Ectodermal cell (in vitro differentiated cells): Measurements from ENCODE around the gene NCAM1.

Experiments used
- H3K27ac ChIP-seq: 2 replicates; pipeline ENCODE4 v1.7.0; 2013; ENCODE audit warnings: mild to moderate bottlenecking, low read depth, low read length; ENCODE audit not compliant: insufficient read depth, poor library complexity, severe bottlenecking
- H3K27me3 ChIP-seq: 2 replicates; pipeline ENCODE4 v1.7.0; 2013; ENCODE audit warnings: mild to moderate bottlenecking, low read length; ENCODE audit not compliant: insufficient read depth, control insufficient read depth, poor library complexity, severe bottlenecking
- H3K36me3 ChIP-seq: one replicate; pipeline ENCODE4 v1.7.0; 2013; ENCODE audit warnings: low read length; ENCODE audit not compliant: control insufficient read depth, insufficient read depth
- H3K4me1 ChIP-seq: one replicate; pipeline ENCODE4 v1.7.0; 2013; ENCODE audit warnings: low read length; ENCODE audit not compliant: control insufficient read depth, insufficient read depth
- H3K4me3 ChIP-seq: 2 replicates; pipeline ENCODE4 v1.7.0; 2013; ENCODE audit warnings: low read depth, low read length, control low read depth; ENCODE audit not compliant: insufficient read depth
- H3K9me3 ChIP-seq: 2 replicates; pipeline ENCODE4 v1.7.0; 2013; ENCODE audit warnings: mild to moderate bottlenecking, low read length, moderate library complexity; ENCODE audit not compliant: control insufficient read depth
- WGBS, 2 experiments: methylation state at CpG; one replicate each; pipeline ENCODE4 v1.1.7; 2013; ENCODE audit warnings: missing lambda C conversion rate in 2 of 2; 5-methylcytosine and 5-hydroxymethylcytosine counted together

Gene NCAM1

DNA sequence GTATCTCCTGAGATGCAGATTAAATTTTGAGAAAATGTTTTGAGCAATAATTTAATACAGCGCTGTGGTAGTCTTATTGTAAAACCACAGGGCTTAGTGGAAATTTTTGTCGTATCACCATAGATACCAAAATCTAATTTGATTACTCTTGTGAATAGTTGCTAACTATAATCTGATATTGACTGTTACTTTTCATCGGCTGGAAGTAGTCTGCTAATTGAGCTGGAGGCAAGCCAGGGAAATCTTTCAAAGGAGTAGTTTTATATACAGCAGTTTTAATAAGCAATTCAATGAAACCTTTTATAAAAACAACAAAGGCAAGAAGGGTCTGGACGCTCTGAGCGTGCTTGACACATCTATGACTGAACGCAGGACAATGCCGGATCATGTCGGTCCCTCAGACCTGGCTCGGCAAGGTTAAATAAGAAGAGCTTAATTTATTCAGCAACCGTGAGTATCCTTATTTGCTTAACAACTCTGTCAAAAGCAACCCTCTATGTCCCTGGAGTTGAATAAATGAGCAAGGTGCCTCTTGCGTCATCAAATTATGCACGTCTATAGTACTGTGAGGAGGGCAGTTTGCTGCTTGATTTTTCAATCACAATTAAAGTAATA, 121.2 kb downstream of the NCAM1 start:
- Histone ChIP-seq H3K4me1 (no peaks in the 10 kb centered on the region), H3K4me3 (no peak overlapping the region), H3K27ac (no peak overlapping the region), H3K36me3 (no peaks in the 10 kb centered on the region), H3K9me3 (no peaks in the 10 kb centered on the region), H3K27me3 (no peaks in the 10 kb centered on the region)
- 92 to 95% methylated on average over 8 to 11 of the region's 12 CpGs for WGBS, 2 experiments

- Histone ChIP-seq H3K36me3 (no peaks in the 10 kb centered on the region), H3K4me3 (no peak overlapping the region), H3K27ac (no peak overlapping the region), H3K9me3 (no peaks in the 10 kb centered on the region), H3K4me1 (no peaks in the 10 kb centered on the region), H3K27me3 (no peaks in the 10 kb centered on the region)
- WGBS, 2 experiments: 89 to 90% methylated on average over 3 of the region's 3 CpGs
Measured at GRCh38 chr11:113083571-113083970, 122.4 kb downstream of the NCAM1 start.

DNA sequence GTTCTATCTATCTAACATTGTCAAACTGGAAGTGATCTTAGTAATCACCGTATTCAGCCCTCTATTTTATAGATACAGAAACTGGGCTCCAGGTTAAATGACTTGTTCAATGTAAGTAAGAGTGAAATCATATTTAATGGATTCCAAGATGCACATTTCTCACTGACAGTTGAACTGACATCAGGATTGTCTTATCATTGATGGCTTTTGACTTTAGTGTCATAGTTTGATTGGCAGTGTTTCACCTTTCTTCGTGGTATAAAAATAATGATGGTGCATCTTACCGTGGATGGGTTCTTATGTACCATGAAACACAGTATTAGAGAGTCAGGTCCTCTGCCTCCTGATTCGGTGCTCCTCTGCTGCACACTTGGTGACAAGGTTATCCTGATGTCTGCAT, 123.1 kb downstream of the NCAM1 start:
- Histone ChIP-seq H3K27ac (no peak overlapping the region), H3K27me3 (no peaks in the 10 kb centered on the region), H3K9me3 (no peaks in the 10 kb centered on the region), H3K36me3 (no peaks in the 10 kb centered on the region), H3K4me1 (no peaks in the 10 kb centered on the region), H3K4me3 (no peak overlapping the region)
- 98 to 99% methylated on average over 3 to 4 of the region's 4 CpGs for WGBS, 2 experiments

GRCh38 chr11:113085446-113085845, 124.2 kb downstream of the NCAM1 start:
- no peak overlapping the region for H3K4me3 ChIP-seq
- H3K36me3 ChIP-seq: no peaks in the 10 kb centered on the region
- no peak overlapping the region for H3K27ac ChIP-seq
- no peaks in the 10 kb centered on the region for H3K27me3 ChIP-seq
- H3K9me3 ChIP-seq: no peaks in the 10 kb centered on the region
- no peaks in the 10 kb centered on the region for H3K4me1 ChIP-seq
- WGBS, 2 experiments: 75 to 95% methylated on average over 1 to 3 of the region's 3 CpGs

- 64 to 71% methylated on average over 4 of the region's 4 CpGs for WGBS, 2 experiments
- Histone ChIP-seq H3K27me3 (no peaks in the 10 kb centered on the region), H3K4me1 (peaks cover 1% of the 10 kb centered on the region), H3K9me3 (no peaks in the 10 kb centered on the region), H3K4me3 (no peak overlapping the region), H3K36me3 (no peaks in the 10 kb centered on the region), H3K27ac (no peak overlapping the region)
Measured at GRCh38 chr11:113087706-113088105, 126.5 kb downstream of the NCAM1 start.

- no peak overlapping the region for H3K27ac ChIP-seq
- no peak overlapping the region for H3K4me3 ChIP-seq
- no peaks in the 10 kb centered on the region for H3K27me3 ChIP-seq
- peaks cover 10% of the 10 kb centered on the region for H3K4me1 ChIP-seq
- 90 to 93% methylated on average over 2 to 4 of the region's 4 CpGs for WGBS, 2 experiments
- no peaks in the 10 kb centered on the region for H3K36me3 ChIP-seq
- H3K9me3 ChIP-seq: no peaks in the 10 kb centered on the region
Measured at GRCh38 chr11:113090716-113091480, 129.7 kb downstream of the NCAM1 start.

- no peaks in the 10 kb centered on the region for H3K9me3 ChIP-seq
- H3K4me1 ChIP-seq: peaks cover 10% of the 10 kb centered on the region
- H3K36me3 ChIP-seq: no peaks in the 10 kb centered on the region
- no peaks in the 10 kb centered on the region for H3K27me3 ChIP-seq
- no peak overlapping the region for H3K27ac ChIP-seq
- H3K4me3 ChIP-seq: no peak overlapping the region
- 90 to 95% methylated on average over 1 of the region's 1 CpG for WGBS, 2 experiments
Measured at GRCh38 chr11:113091481-113091780, 130.2 kb downstream of the NCAM1 start.

DNA sequence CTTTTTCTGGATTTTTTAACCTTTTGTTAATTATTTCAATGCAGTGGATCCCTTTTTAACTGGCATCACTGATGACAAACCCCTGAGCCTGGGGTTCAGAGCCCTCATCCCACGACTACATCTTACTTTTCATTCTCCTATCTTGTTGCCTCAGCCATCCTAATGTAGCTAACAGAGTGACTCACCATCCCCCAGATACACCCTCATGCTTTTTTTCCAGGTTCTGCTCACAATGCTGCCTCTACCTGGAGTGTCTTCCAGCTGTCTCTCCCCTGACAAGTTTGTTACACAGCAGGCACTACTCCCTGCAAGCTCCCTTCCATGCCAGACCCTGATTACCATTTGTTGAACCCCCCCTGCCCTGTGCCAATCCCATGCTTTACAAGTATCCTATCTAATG, 135.4 kb downstream of the NCAM1 start:
- no peaks in the 10 kb centered on the region for H3K36me3 ChIP-seq
- WGBS, 2 experiments: 72 to 75% methylated on average over 1 of the region's 1 CpG
- H3K4me3 ChIP-seq: no peak overlapping the region
- H3K4me1 ChIP-seq: peaks cover 10% of the 10 kb centered on the region
- no peak overlapping the region for H3K27ac ChIP-seq
- no peaks in the 10 kb centered on the region for H3K9me3 ChIP-seq
- H3K27me3 ChIP-seq: no peaks in the 10 kb centered on the region

- no peaks in the 10 kb centered on the region for H3K4me1 ChIP-seq
- H3K9me3 ChIP-seq: no peaks in the 10 kb centered on the region
- H3K27ac ChIP-seq: no peak overlapping the region
- H3K27me3 ChIP-seq: no peaks in the 10 kb centered on the region
- no peak overlapping the region for H3K4me3 ChIP-seq
- 61 to 80% methylated on average over 7 to 9 of the region's 9 CpGs for WGBS, 2 experiments
- no peaks in the 10 kb centered on the region for H3K36me3 ChIP-seq
Measured at GRCh38 chr11:113103932-113104690, 142.9 kb downstream of the NCAM1 start.

DNA sequence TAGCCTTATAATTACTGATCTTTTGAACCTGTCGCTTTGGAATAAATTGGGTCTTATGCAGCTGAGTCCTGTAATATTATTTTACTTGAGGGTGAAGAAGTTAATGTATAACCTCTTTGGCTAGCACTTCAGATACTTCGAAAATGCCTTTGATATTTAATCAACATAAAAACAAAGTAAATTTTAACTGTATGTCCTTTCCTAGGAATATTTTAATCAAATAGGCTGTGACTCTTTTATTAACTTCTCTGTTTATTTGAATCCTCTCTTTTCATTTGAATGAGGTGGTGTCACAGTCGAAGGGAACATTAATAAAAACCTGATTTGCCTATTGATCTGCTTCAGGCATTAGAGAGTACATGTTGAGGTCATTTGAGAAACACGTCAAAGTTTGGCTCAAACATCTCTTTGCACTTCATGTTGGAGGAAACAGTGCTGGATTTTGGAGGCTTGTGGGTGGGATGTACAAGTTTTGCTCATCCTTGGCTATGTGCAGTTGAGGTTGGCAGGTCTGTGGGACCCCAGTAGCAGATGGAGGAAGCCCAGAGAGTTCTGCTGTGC, 143.6 kb downstream of the NCAM1 start:
- Histone ChIP-seq H3K4me3 (no peak overlapping the region), H3K27ac (no peak overlapping the region), H3K36me3 (no peaks in the 10 kb centered on the region), H3K27me3 (no peaks in the 10 kb centered on the region), H3K9me3 (no peaks in the 10 kb centered on the region), H3K4me1 (no peaks in the 10 kb centered on the region)
- WGBS, 2 experiments: 89 to 92% methylated on average over 3 of the region's 4 CpGs
